K562 (cell line): ENCODE results near the gene NFKB2. TPM values are rescaled to one million over a fixed set of nuclear protein-coding genes. Genes with fewer than 3 reads are reported as not detected.

Experiments used
- ATF1 ChIP-seq, 2 experiments: fragments of 450-650 bp in 1 of 2; IDR thresholded peaks; 2 replicates each; pipeline ENCODE4 v1.6.1; 2016; ENCODE audit warnings: missing compliant biosample characterization in 1 of 2, missing genetic modification characterization in 1 of 2
- CREM ChIP-seq: IDR thresholded peaks from 2 replicates; pipeline ENCODE4 v1.6.1; 2014; ENCODE audit warnings: antibody characterized with exemption, low read depth
- NELFE ChIP-seq: IDR thresholded peaks from 2 replicates; pipeline ENCODE4 v1.6.1; 2011; ENCODE audit warnings: mild to moderate bottlenecking; ENCODE audit not compliant: insufficient read depth, insufficient read length
- RBBP5 ChIP-seq: fragments of 200-600 bp; sonication (generic); IDR thresholded peaks from 2 replicates; pipeline ENCODE4 v1.6.1; 2012; ENCODE audit warnings: borderline replicate concordance, mild to moderate bottlenecking, low read length, control low read depth, inconsistent platforms; ENCODE audit not compliant: insufficient read depth, poor library complexity, severe bottlenecking
- TBP ChIP-seq: optimal IDR thresholded peaks from 2 replicates; pipeline ENCODE3; 2011; ENCODE audit warnings: low read depth, low read length, improper control_type of control experiment
- polyA plus RNA-seq, 8 experiments: library from polyadenylated mRNA; depleted of rRNA in 4 of 8; stranded (reverse) in 5 of 8; unstranded in 3 of 8; fragments of >200 nt; fragmentation: Nextera tagmentation in 2 of 8; fragmentation: Illumina TruSeq in 1 of 8; extraction: Ambion mirVana in 2 of 8; extraction: Trizol in 1 of 8; gene quantifications; 2 replicates each; pipeline versions ENCODE4 v1.2.1 to v1.2.3, GENCODE V29; 2011 to 2014; ENCODE audit warnings: inconsistent platforms in 1 of 8, missing spikeins in 1 of 8
- total RNA-seq, 7 experiments: library from RNA; depleted of rRNA in 6 of 7; stranded (reverse); fragments of >200 nt in 6 of 7; fragmentation: Illumina TruSeq in 2 of 7; extraction: Trizol in 2 of 7; gene quantifications; 2 replicates each; pipeline versions ENCODE4 v1.2.1 to v1.2.3, GENCODE V29; 2011 to 2021; ENCODE audit warnings: low replicate concordance in 1 of 7
- TF ChIP-seq, protein P1 (sequence below): fragments of 450-650 bp; IDR thresholded peaks from 2 replicates; pipeline ENCODE4 v1.6.1; 2016; ENCODE audit warnings: mild to moderate bottlenecking, moderate library complexity
- TF ChIP-seq, protein P2 (sequence below): IDR thresholded peaks from 2 replicates; pipeline ENCODE4 v1.6.1; 2014; ENCODE audit warnings: antibody characterized with exemption

NFKB2 gene
- total and polyA plus RNA-seq, 9 of the 15 experiments (the other 6 are each of a cell fraction or from before 2014, with no cell fraction given): 0.07 to 20.3 (median 7.9) TPM

DNA sequence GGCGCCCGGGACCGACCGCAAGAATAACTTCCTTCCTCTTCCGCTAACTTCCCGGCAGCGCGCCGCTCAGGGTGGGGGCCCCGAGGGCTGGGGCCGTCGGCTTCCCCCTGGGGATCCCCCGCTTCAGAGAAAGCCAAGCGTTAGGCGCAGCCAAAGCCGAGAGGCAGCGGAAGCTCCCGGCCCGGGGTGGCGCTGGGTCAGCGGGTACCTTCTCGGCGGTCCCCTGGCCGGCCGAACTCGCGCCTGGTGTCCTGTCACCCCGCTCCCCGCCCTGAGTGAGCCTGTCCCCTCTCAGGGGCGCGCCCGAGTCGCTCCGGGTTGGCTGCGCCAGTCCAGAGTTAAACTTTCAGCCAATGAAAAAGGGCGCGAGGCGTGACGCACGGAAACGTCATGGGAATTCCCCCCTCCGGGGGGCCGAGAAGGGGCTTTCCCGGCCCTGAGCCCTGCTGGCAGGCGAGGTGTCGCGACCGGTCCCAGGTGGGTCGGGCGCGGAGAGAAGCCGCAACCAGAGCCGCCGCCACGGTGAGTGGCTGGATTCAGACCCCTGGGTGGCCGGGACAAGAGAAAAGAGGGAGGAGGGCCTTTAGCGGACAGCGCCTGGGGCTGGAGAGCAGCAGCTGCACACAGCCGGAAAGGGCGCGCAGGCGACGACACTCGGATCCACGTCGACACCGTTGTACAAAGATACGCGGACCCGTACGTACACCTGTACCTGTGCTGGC is 1.3 kb upstream of the NFKB2 start (continued):
- TF ChIP-seq, protein P1, sequence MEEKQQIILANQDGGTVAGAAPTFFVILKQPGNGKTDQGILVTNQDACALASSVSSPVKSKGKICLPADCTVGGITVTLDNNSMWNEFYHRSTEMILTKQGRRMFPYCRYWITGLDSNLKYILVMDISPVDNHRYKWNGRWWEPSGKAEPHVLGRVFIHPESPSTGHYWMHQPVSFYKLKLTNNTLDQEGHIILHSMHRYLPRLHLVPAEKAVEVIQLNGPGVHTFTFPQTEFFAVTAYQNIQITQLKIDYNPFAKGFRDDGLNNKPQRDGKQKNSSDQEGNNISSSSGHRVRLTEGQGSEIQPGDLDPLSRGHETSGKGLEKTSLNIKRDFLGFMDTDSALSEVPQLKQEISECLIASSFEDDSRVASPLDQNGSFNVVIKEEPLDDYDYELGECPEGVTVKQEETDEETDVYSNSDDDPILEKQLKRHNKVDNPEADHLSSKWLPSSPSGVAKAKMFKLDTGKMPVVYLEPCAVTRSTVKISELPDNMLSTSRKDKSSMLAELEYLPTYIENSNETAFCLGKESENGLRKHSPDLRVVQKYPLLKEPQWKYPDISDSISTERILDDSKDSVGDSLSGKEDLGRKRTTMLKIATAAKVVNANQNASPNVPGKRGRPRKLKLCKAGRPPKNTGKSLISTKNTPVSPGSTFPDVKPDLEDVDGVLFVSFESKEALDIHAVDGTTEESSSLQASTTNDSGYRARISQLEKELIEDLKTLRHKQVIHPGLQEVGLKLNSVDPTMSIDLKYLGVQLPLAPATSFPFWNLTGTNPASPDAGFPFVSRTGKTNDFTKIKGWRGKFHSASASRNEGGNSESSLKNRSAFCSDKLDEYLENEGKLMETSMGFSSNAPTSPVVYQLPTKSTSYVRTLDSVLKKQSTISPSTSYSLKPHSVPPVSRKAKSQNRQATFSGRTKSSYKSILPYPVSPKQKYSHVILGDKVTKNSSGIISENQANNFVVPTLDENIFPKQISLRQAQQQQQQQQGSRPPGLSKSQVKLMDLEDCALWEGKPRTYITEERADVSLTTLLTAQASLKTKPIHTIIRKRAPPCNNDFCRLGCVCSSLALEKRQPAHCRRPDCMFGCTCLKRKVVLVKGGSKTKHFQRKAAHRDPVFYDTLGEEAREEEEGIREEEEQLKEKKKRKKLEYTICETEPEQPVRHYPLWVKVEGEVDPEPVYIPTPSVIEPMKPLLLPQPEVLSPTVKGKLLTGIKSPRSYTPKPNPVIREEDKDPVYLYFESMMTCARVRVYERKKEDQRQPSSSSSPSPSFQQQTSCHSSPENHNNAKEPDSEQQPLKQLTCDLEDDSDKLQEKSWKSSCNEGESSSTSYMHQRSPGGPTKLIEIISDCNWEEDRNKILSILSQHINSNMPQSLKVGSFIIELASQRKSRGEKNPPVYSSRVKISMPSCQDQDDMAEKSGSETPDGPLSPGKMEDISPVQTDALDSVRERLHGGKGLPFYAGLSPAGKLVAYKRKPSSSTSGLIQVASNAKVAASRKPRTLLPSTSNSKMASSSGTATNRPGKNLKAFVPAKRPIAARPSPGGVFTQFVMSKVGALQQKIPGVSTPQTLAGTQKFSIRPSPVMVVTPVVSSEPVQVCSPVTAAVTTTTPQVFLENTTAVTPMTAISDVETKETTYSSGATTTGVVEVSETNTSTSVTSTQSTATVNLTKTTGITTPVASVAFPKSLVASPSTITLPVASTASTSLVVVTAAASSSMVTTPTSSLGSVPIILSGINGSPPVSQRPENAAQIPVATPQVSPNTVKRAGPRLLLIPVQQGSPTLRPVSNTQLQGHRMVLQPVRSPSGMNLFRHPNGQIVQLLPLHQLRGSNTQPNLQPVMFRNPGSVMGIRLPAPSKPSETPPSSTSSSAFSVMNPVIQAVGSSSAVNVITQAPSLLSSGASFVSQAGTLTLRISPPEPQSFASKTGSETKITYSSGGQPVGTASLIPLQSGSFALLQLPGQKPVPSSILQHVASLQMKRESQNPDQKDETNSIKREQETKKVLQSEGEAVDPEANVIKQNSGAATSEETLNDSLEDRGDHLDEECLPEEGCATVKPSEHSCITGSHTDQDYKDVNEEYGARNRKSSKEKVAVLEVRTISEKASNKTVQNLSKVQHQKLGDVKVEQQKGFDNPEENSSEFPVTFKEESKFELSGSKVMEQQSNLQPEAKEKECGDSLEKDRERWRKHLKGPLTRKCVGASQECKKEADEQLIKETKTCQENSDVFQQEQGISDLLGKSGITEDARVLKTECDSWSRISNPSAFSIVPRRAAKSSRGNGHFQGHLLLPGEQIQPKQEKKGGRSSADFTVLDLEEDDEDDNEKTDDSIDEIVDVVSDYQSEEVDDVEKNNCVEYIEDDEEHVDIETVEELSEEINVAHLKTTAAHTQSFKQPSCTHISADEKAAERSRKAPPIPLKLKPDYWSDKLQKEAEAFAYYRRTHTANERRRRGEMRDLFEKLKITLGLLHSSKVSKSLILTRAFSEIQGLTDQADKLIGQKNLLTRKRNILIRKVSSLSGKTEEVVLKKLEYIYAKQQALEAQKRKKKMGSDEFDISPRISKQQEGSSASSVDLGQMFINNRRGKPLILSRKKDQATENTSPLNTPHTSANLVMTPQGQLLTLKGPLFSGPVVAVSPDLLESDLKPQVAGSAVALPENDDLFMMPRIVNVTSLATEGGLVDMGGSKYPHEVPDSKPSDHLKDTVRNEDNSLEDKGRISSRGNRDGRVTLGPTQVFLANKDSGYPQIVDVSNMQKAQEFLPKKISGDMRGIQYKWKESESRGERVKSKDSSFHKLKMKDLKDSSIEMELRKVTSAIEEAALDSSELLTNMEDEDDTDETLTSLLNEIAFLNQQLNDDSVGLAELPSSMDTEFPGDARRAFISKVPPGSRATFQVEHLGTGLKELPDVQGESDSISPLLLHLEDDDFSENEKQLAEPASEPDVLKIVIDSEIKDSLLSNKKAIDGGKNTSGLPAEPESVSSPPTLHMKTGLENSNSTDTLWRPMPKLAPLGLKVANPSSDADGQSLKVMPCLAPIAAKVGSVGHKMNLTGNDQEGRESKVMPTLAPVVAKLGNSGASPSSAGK: peak; percentile 60
- TF ChIP-seq TBP: peak; percentile 43
- TF ChIP-seq CREM: peak; percentile 95
- peak; percentile 55; the same call in 1 of the 2 replicates for TF ChIP-seq ATF1 (CRISPR knock-in tag; IDR thresholded peaks at IDR 0.05)
- peak; percentile 99 for TF ChIP-seq ATF1 (tag; IDR thresholded peaks at IDR 0.05)
- TF ChIP-seq RBBP5: peak; percentile 2
- TF ChIP-seq, protein P2, sequence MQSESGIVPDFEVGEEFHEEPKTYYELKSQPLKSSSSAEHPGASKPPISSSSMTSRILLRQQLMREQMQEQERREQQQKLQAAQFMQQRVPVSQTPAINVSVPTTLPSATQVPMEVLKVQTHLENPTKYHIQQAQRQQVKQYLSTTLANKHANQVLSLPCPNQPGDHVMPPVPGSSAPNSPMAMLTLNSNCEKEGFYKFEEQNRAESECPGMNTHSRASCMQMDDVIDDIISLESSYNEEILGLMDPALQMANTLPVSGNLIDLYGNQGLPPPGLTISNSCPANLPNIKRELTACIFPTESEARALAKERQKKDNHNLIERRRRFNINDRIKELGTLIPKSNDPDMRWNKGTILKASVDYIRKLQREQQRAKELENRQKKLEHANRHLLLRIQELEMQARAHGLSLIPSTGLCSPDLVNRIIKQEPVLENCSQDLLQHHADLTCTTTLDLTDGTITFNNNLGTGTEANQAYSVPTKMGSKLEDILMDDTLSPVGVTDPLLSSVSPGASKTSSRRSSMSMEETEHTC: no peak
- TF ChIP-seq NELFE: no peak
